Chondrocyte (in vitro differentiated cells): ENCODE data around the gene SERPINA7. TPM values are rescaled to one million over a fixed set of nuclear protein-coding genes. Genes with fewer than 3 reads are reported as not detected.
"Not testable (repeated sequence)": the region's sequence is repeated elsewhere in the genome, so short reads cannot be mapped to it uniquely, and the experiment has no call there.

ENCODE experiments used
- DNase-seq: peaks from one replicate; pipeline ENCODE4 v3.0.0; 2021; ENCODE audit warnings: mixed read lengths, low spot score
- H3K27ac Mint-ChIP-seq: one replicate; pipeline ENCODE4 v1.8.0; 2021; ENCODE audit warnings: mild to moderate bottlenecking, moderate library complexity, mixed read lengths; ENCODE audit not compliant: unreplicated experiment
- H3K27me3 Mint-ChIP-seq: 2 replicates; pipeline ENCODE4 v1.8.0; 2021; ENCODE audit warnings: low read depth, mixed read lengths
- H3K36me3 Mint-ChIP-seq: 2 replicates; pipeline ENCODE4 v1.8.0; 2021; ENCODE audit warnings: low read depth, mixed read lengths
- H3K4me1 Mint-ChIP-seq: 2 replicates; pipeline ENCODE4 v1.8.0; 2021; ENCODE audit warnings: low read depth, mild to moderate bottlenecking, mixed read lengths
- H3K4me3 Mint-ChIP-seq: one replicate; pipeline ENCODE4 v1.8.0; 2021; ENCODE audit warnings: mild to moderate bottlenecking, moderate library complexity, mixed read lengths; ENCODE audit not compliant: unreplicated experiment
- H3K9me3 Mint-ChIP-seq: 2 replicates; pipeline ENCODE4 v1.8.0; 2021; ENCODE audit warnings: low read depth, mixed read lengths
- CTCF ChIP-seq: fragments of 200-600 bp; sonication (generic); IDR thresholded peaks from 2 replicates; pipeline ENCODE4 v1.5.0; 2021; ENCODE audit warnings: antibody characterized with exemption, mild to moderate bottlenecking, moderate library complexity
- total RNA-seq: library from RNA; stranded (reverse); gene quantifications from 3 replicates; pipeline ENCODE4 v1.2.1, GENCODE V29; 2021

Gene SERPINA7
- total RNA-seq, 1 donor from 2014 or later, result not detected

- peaks cover 8% of the 10 kb centered on the region for H3K9me3 Mint-ChIP-seq
- no peaks in the 10 kb centered on the region for H3K27me3 Mint-ChIP-seq
- H3K4me1 Mint-ChIP-seq, result no peaks in the 10 kb centered on the region
- H3K4me3 Mint-ChIP-seq, result no peak overlapping the region
- no peak for TF ChIP-seq CTCF
- H3K27ac Mint-ChIP-seq, result no peak overlapping the region
- no peaks in the 10 kb centered on the region for H3K36me3 Mint-ChIP-seq
- DNase-seq, result no peak
Measured at GRCh38 chrX:106022238-106022637, 16.3 kb downstream of the SERPINA7 start.

- no peak for TF ChIP-seq CTCF
- peaks cover 26% of the 10 kb centered on the region for H3K9me3 Mint-ChIP-seq
- H3K27ac Mint-ChIP-seq, result no peak overlapping the region
Measured at GRCh38 chrX:106014119-106014775, 24.3 kb downstream of the SERPINA7 start.

GRCh38 chrX:106009145-106009544, 29.4 kb downstream of the SERPINA7 start:
- Mint-ChIP-seq H3K4me1 (no peaks in the 10 kb centered on the region), H3K27me3 (no peaks in the 10 kb centered on the region), H3K36me3 (no peaks in the 10 kb centered on the region), H3K27ac (no peak overlapping the region), H3K4me3 (no peak overlapping the region), H3K9me3 (peaks cover 39% of the 10 kb centered on the region)
- no peak for DNase-seq
- TF ChIP-seq CTCF, result no peak

More at GRCh38 chrX:106014119-106014775, 24.3 kb downstream of the SERPINA7 start:
- no peaks in the 10 kb centered on the region for H3K4me1 Mint-ChIP-seq
- DNase-seq, result no peak
- H3K36me3 Mint-ChIP-seq, result no peaks in the 10 kb centered on the region
- no peak overlapping the region for H3K4me3 Mint-ChIP-seq
- no peaks in the 10 kb centered on the region for H3K27me3 Mint-ChIP-seq

- Mint-ChIP-seq H3K27me3 (no peaks in the 10 kb centered on the region), H3K4me1 (no peaks in the 10 kb centered on the region), H3K9me3 (peaks cover 39% of the 10 kb centered on the region), H3K36me3 (no peaks in the 10 kb centered on the region), H3K27ac (no peak overlapping the region), H3K4me3 (no peak overlapping the region)
- TF ChIP-seq CTCF, result no peak
- no peak for DNase-seq
Measured at GRCh38 chrX:106007815-106008214, 30.7 kb downstream of the SERPINA7 start.

GRCh38 chrX:106005684-106006083, 32.8 kb downstream of the SERPINA7 start:
- Mint-ChIP-seq H3K27me3 (no peaks in the 10 kb centered on the region), H3K36me3 (no peaks in the 10 kb centered on the region), H3K4me3 (no peak overlapping the region), H3K4me1 (no peaks in the 10 kb centered on the region), H3K27ac (no peak overlapping the region), H3K9me3 (peaks cover 24% of the 10 kb centered on the region)
- no peak for TF ChIP-seq CTCF
- no peak for DNase-seq

- not testable (repeated sequence) for H3K4me1 Mint-ChIP-seq, H3K27ac Mint-ChIP-seq, H3K27me3 Mint-ChIP-seq, H3K36me3 Mint-ChIP-seq, H3K9me3 Mint-ChIP-seq, H3K4me3 Mint-ChIP-seq, DNase-seq
Measured at GRCh38 chrX:106000609-106001008, 37.9 kb downstream of the SERPINA7 start.
